Astrocyte (in vitro differentiated cells and primary cell): ENCODE measurements around the gene ABHD2. TPM values are rescaled to one million over a fixed set of nuclear protein-coding genes. Genes with fewer than 3 reads are reported as not detected.
"Not testable (repeated sequence)": the region's sequence is repeated elsewhere in the genome, so short reads cannot be mapped to it uniquely, and the experiment has no call there.

ENCODE experiments used
- DNase-seq: peaks from one replicate; pipeline ENCODE4 v3.0.0-alpha.2; 2010; ENCODE audit warnings: low read depth
- FAIRE-seq: peaks from 2 replicates; lab custom pipeline; 2011; peaks lifted over from hg19 to GRCh38; lab: Jason Lieb, UNC
- H2AFZ ChIP-seq: 2 replicates; pipeline ENCODE4 v1.6.0; 2012; ENCODE audit warnings: low read depth, low read length, inconsistent platforms
- H3K27ac ChIP-seq: 2 replicates; pipeline ENCODE4 v1.5.1; 2011; ENCODE audit warnings: low read depth, low read length, inconsistent platforms
- H3K27me3 ChIP-seq: 2 replicates; pipeline ENCODE4 v1.6.0; 2011; ENCODE audit warnings: low read length, inconsistent platforms; ENCODE audit not compliant: insufficient read depth
- H3K36me3 ChIP-seq: 2 replicates; pipeline ENCODE4 v1.5.1; 2011; ENCODE audit warnings: low read length, inconsistent platforms; ENCODE audit not compliant: insufficient read depth
- H3K4me1 ChIP-seq: 2 replicates; pipeline ENCODE4 v1.5.1; 2011; ENCODE audit warnings: low read length, inconsistent platforms; ENCODE audit not compliant: insufficient read depth
- H3K4me2 ChIP-seq: 2 replicates; pipeline ENCODE4 v1.6.0; 2012; ENCODE audit warnings: low read length, inconsistent platforms
- H3K4me3 ChIP-seq: 2 replicates; pipeline ENCODE4 v1.5.1; 2011; ENCODE audit warnings: low read depth, mild to moderate bottlenecking, low read length, inconsistent platforms; ENCODE audit not compliant: insufficient read depth
- H3K79me2 ChIP-seq: 2 replicates; pipeline ENCODE4 v1.6.0; 2012; ENCODE audit warnings: mild to moderate bottlenecking, low read length, inconsistent platforms; ENCODE audit not compliant: insufficient read depth
- H3K9ac ChIP-seq: 2 replicates; pipeline ENCODE4 v1.6.0; 2012; ENCODE audit warnings: mild to moderate bottlenecking, low read length, inconsistent platforms
- H3K9me3 ChIP-seq: 2 replicates; pipeline ENCODE4 v1.5.1; 2012; ENCODE audit warnings: low read depth, mild to moderate bottlenecking, low read length, inconsistent platforms; ENCODE audit not compliant: insufficient read depth
- H4K20me1 ChIP-seq: 2 replicates; pipeline ENCODE4 v1.6.0; 2012; ENCODE audit warnings: low read length, inconsistent platforms; ENCODE audit not compliant: insufficient read depth
- H3K27ac Mint-ChIP-seq: one replicate; pipeline ENCODE4 v1.8.0; 2021; ENCODE audit warnings: mild to moderate bottlenecking, mixed read lengths; ENCODE audit not compliant: unreplicated experiment
- H3K27me3 Mint-ChIP-seq: one replicate; pipeline ENCODE4 v1.8.0; 2021; ENCODE audit warnings: low read depth, mixed read lengths; ENCODE audit not compliant: unreplicated experiment
- H3K36me3 Mint-ChIP-seq: one replicate; pipeline ENCODE4 v1.8.0; 2021; ENCODE audit warnings: low read depth, mixed read lengths; ENCODE audit not compliant: unreplicated experiment
- H3K4me1 Mint-ChIP-seq: one replicate; pipeline ENCODE4 v1.8.0; 2021; ENCODE audit warnings: low read depth, mixed read lengths; ENCODE audit not compliant: unreplicated experiment
- H3K4me3 Mint-ChIP-seq: one replicate; pipeline ENCODE4 v1.8.0; 2021; ENCODE audit warnings: mild to moderate bottlenecking, moderate library complexity, mixed read lengths; ENCODE audit not compliant: unreplicated experiment
- H3K9me3 Mint-ChIP-seq: one replicate; pipeline ENCODE4 v1.8.0; 2021; ENCODE audit warnings: mild to moderate bottlenecking, mixed read lengths; ENCODE audit not compliant: unreplicated experiment
- CTCF ChIP-seq: IDR thresholded peaks from 2 replicates; pipeline ENCODE4 v1.5.1; 2011; ENCODE audit warnings: low read depth, mild to moderate bottlenecking, inconsistent platforms, low read length, moderate library complexity; ENCODE audit not compliant: insufficient read depth
- EZH2 ChIP-seq: IDR thresholded peaks from 2 replicates; pipeline ENCODE4 v1.6.1; 2012; ENCODE audit warnings: mild to moderate bottlenecking, low read length, inconsistent platforms; ENCODE audit not compliant: insufficient read depth
- total RNA-seq: library from RNA; stranded (reverse); gene quantifications from 2 replicates; pipeline ENCODE4 v1.2.1, GENCODE V29; 2021

Gene ABHD2
- total RNA-seq, 1 donor from 2014 or later: 41.3 TPM

- TF ChIP-seq CTCF (no peak), EZH2 (no peak)
- Histone ChIP-seq H3K9ac (no peak overlapping the region), H3K27ac (no peak overlapping the region), H3K4me1 (peaks cover 12% of the 10 kb centered on the region), H3K27me3 (no peaks in the 10 kb centered on the region), H3K79me2 (no peaks in the 10 kb centered on the region), H3K36me3 (no peaks in the 10 kb centered on the region), H3K4me3 (no peak overlapping the region), H2AFZ (no peak overlapping the region), H3K9me3 (no peaks in the 10 kb centered on the region), H3K4me2 (no peak overlapping the region), H4K20me1 (no peaks in the 10 kb centered on the region)
- H3K9me3 Mint-ChIP-seq: peaks cover 2% of the 10 kb centered on the region
- H3K27ac Mint-ChIP-seq: no peak overlapping the region
- no peaks in the 10 kb centered on the region for H3K36me3 Mint-ChIP-seq
- H3K27me3 Mint-ChIP-seq: peaks cover 9% of the 10 kb centered on the region
- FAIRE-seq (no peak), DNase-seq (no peak)
- H3K4me3 Mint-ChIP-seq: no peak overlapping the region
- H3K4me1 Mint-ChIP-seq: no peaks in the 10 kb centered on the region
Observed at GRCh38 chr15:89231832-89232231, 143.6 kb downstream of the ABHD2 start.

GRCh38 chr15:89239883-89240810 is 151.9 kb downstream of the ABHD2 start:
- H3K36me3 Mint-ChIP-seq, H3K9ac ChIP-seq, H3K4me1 Mint-ChIP-seq, DNase-seq, H3K4me2 ChIP-seq, H3K9me3 Mint-ChIP-seq, H3K36me3 ChIP-seq, H4K20me1 ChIP-seq, H2AFZ ChIP-seq, H3K79me2 ChIP-seq, FAIRE-seq, H3K4me3 ChIP-seq, H3K4me3 Mint-ChIP-seq, H3K9me3 ChIP-seq, H3K27ac Mint-ChIP-seq, H3K27ac ChIP-seq, H3K27me3 ChIP-seq: not testable (repeated sequence)
- H3K27me3 Mint-ChIP-seq: peaks cover 14% of the 10 kb centered on the region
- peaks cover 11% of the 10 kb centered on the region for H3K4me1 ChIP-seq

GRCh38 chr15:89243046-89243690 is 154.9 kb downstream of the ABHD2 start:
- no peaks in the 10 kb centered on the region for H3K9me3 ChIP-seq
- no peaks in the 10 kb centered on the region for H3K36me3 Mint-ChIP-seq
- FAIRE-seq (no peak), DNase-seq (no peak)
- peaks cover 11% of the 10 kb centered on the region for H3K4me1 ChIP-seq
- peak overlapping the region; percentile 95 for H3K4me3 Mint-ChIP-seq
- H3K4me3 ChIP-seq: peak overlapping the region; percentile 81
- H4K20me1 ChIP-seq: no peaks in the 10 kb centered on the region
- H3K9ac ChIP-seq: peak overlapping the region; percentile 80
- H3K79me2 ChIP-seq: peaks cover 29% of the 10 kb centered on the region
- H3K36me3 ChIP-seq: no peaks in the 10 kb centered on the region
- TF ChIP-seq EZH2 (no peak), CTCF (no peak)
- peak overlapping the region; percentile 95 for H2AFZ ChIP-seq
- H3K27ac Mint-ChIP-seq: peak overlapping the region; percentile 16
- H3K27me3 Mint-ChIP-seq: peaks cover 7% of the 10 kb centered on the region
- H3K4me2 ChIP-seq: peak overlapping the region; percentile 92
- H3K9me3 Mint-ChIP-seq: peaks cover 7% of the 10 kb centered on the region
- no peak overlapping the region for H3K27ac ChIP-seq
- peaks cover 3% of the 10 kb centered on the region for H3K4me1 Mint-ChIP-seq
- no peaks in the 10 kb centered on the region for H3K27me3 ChIP-seq
